HG02610 (cell line): ENCODE measurements around the gene PRR23A.
"Not testable (repeated sequence)": the region's sequence is repeated elsewhere in the genome, so short reads cannot be mapped to it uniquely, and the experiment has no call there.

ENCODE experiments used
- ATAC-seq: cut with Tn5 transposase; IDR thresholded peaks from one replicate; pipeline ENCODE4 v1.9.1; 2021; ENCODE audit warnings: mild to moderate bottlenecking, moderate library complexity; ENCODE audit not compliant: unreplicated experiment

PRR23A gene

GRCh38 chr3:139006051-139006716, at the start of gene PRR23A:
Gene PRR23A, minus strand, starts transcription at chr3:139006268. Its CDS starts 0 bp downstream, at chr3:139006268.
- ATAC-seq, result no peak

- ATAC-seq, result no peak
These were observed 46.9 kb upstream of the PRR23A start for GRCh38 chr3:139052802-139053600.

- no peak for ATAC-seq
These were observed 38.5 kb upstream of the PRR23A start, which contains the start of gene PRR23C for GRCh38 chr3:139044366-139045210. Gene PRR23C, minus strand, starts transcription at chr3:139044892. Its CDS starts 272 bp downstream, at chr3:139044620.

- ATAC-seq, result no peak
These were observed 37.7 kb upstream of the PRR23A start for GRCh38 chr3:139043554-139044365.

- no peak for ATAC-seq
These were observed 31.4 kb upstream of the PRR23A start for GRCh38 chr3:139037478-139037877.

- ATAC-seq, result no peak
These were observed 26.4 kb upstream of the PRR23A start for GRCh38 chr3:139032326-139033002.

GRCh38 chr3:139030576-139030975, 24.5 kb upstream of the PRR23A start:
- not testable (repeated sequence) for ATAC-seq

- no peak for ATAC-seq
These were observed 18.9 kb upstream of the PRR23A start for GRCh38 chr3:139024968-139025367.

- ATAC-seq, result no peak
These were observed 14.8 kb upstream of the PRR23A start, which contains the start of gene PRR23B for GRCh38 chr3:139020868-139021234. Gene PRR23B, minus strand, starts transcription at chr3:139020926. Its CDS starts 265 bp downstream, at chr3:139020661.

GRCh38 chr3:139020036-139020867, 14.2 kb upstream of the PRR23A start:
- no peak for ATAC-seq

GRCh38 chr3:139016430-139017048, 10.5 kb upstream of the PRR23A start:
- ATAC-seq, result no peak

- ATAC-seq, result no peak
These were observed 593 bp downstream of the PRR23A start for GRCh38 chr3:139005356-139005993.

GRCh38 chr3:138995706-138996105, 10.4 kb downstream of the PRR23A start:
- no peak for ATAC-seq

GRCh38 chr3:138987181-138987580, 18.9 kb downstream of the PRR23A start:
- ATAC-seq, result no peak

GRCh38 chr3:138985932-138986331, 20.1 kb downstream of the PRR23A start:
- ATAC-seq, result no peak

- no peak for ATAC-seq
These were observed 21.3 kb downstream of the PRR23A start for GRCh38 chr3:138984816-138985215.

GRCh38 chr3:138976047-138976446, 30.0 kb downstream of the PRR23A start:
- ATAC-seq, result no peak

- ATAC-seq, result no peak
These were observed 30.7 kb downstream of the PRR23A start for GRCh38 chr3:138975351-138975750.
